RWPE1 (cell line): ENCODE measurements around the gene FAM118B.

Source experiments
- CTCF ChIA-PET: fragments of 350-600 bp; sonication (Branson Sonifier 250); formaldehyde crosslinking; extraction: SDS; loops from one replicate; lab custom pipeline; 2021; lab: Yijun Ruan, JAX
- POLR2A ChIA-PET: fragments of 400-600 bp; formaldehyde crosslinking; extraction: SDS; loops from one replicate; lab custom pipeline; 2020; ENCODE audit warnings: antibody characterized with exemption; ENCODE audit not compliant: low non-redundant PET; lab: Yijun Ruan, JAX
- DNase-seq: peaks from one replicate; pipeline ENCODE4 v3.0.0; 2012; ENCODE audit warnings: low spot score
- H3K27ac ChIP-seq: fragments of 450-650 bp; 2 replicates; pipeline ENCODE4 v1.5.1; 2017
- CTCF ChIP-seq: fragments of 450-650 bp; conservative IDR thresholded peaks from 2 replicates; pipeline ENCODE4 v1.5.1; 2017; ENCODE audit warnings: low read depth, mild to moderate bottlenecking

The FAM118B gene

DNA sequence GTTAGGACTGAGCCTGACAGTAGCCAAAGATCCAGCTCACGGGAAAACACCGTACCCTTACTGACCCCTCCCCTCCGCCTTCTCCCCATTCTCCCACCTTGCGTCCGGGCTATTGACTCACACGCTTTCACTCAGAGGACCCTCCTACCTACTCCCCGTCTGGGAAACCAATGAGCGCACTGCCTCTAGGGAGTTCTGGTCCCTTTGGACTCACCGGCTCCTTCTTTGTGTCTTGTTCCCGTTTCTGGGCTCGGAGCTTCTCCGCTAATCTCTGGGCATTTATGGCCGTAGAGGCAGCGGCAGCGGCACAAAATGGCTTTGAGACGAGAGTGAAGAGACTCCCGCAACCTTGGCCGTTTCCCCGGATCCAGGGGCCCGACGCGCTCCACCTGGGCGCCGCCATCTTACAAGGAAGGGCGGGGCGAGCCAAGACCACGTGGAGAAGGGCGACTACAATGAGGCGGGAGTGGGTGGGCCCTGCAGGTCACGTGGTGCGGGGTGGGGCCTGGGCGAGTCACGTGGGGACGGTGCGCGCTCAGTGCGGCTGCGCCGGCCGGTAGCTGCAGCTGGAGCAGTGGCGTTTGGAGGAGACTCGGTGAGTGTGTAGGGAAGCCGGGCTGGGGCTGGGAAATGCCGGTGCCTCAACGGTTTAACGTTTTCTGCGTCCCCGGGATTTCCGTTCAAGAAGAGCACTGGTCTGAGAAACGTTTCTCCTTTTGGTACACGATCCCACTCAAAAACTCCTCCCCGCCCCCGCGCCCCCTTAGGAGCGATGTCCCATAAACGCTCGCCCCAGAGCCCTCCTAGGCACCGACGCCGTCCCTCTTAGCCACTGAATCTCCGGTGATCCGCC, at the start of gene FAM118B, which contains the start of gene RPUSD4:
TSS of gene FAM118B (plus strand) at position 547 of the 853 bp plus-strand sequence. CDS start 23,220 bp downstream, outside the sequence.
TSS of gene RPUSD4 (minus strand) at position 415 of the 853 bp plus-strand sequence. CDS start at position 403, 12 bp downstream.
- ChIA-PET POLR2A (interaction anchor here (0.9 kb wide), 1 partner anchor 309 kb away, joined by 4 read pairs; the partner anchor contains the start of gene PUS3), CTCF (interaction anchor here (0.5 to 1.2 kb wide), 2 partner anchors 70 to 150 kb away, joined by 4 to 5 read pairs; no protein-coding TSS in a partner anchor)
- peak; percentile 99 for DNase-seq
- peak within 1 kb of the TSS; percentile 67 for H3K27ac ChIP-seq
- no peak for TF ChIP-seq CTCF

- H3K27ac ChIP-seq: peak overlapping the region; percentile 24
- TF ChIP-seq CTCF: no peak
- DNase-seq: no peak
- ChIA-PET CTCF (interaction anchor here (0.7 kb wide), 1 partner anchor 36 kb away, joined by 3 read pairs; no protein-coding TSS in a partner anchor), POLR2A (no interaction called here)
Measured at GRCh38 chr11:126162306-126163030, 49.1 kb upstream of the FAM118B start.

DNA sequence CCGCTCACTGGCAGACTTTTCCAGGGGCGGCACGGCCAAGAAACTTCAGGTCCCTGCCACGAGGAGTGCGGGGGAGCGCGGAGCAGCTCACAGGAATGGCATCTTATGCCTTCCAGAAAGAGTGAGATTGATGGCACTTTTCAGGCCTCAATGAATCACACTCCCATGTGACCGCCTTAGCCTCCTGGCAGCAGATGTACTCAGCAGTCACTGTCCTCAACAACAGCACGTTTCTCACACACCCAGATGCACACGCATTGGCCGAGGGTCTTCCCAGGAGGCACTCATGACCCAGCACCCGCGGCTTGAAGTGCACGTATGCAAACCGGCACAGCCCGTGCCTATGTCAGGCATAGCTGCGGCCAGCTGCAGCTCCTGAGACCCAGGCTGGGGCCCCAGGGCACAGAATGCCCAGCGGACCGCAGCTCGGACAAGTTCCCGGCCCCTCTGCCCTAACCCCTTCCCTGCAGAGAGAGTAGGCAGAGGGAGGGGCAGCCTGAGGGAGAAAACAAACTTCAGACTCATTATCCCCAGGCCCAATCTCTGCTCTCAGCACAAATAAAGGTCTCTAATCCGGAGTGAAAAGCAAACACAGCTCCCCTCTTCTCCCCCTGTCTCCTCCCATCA, 48.4 kb upstream of the FAM118B start:
- ChIA-PET CTCF (interaction anchor here (0.7 to 0.9 kb wide), 2 partner anchors 31 to 35 kb away, joined by 3 read pairs; no protein-coding TSS in a partner anchor), POLR2A (no interaction called here)
- peak; percentile 61 for DNase-seq
- no peak for TF ChIP-seq CTCF
- peak overlapping the region; percentile 24 for H3K27ac ChIP-seq

DNA sequence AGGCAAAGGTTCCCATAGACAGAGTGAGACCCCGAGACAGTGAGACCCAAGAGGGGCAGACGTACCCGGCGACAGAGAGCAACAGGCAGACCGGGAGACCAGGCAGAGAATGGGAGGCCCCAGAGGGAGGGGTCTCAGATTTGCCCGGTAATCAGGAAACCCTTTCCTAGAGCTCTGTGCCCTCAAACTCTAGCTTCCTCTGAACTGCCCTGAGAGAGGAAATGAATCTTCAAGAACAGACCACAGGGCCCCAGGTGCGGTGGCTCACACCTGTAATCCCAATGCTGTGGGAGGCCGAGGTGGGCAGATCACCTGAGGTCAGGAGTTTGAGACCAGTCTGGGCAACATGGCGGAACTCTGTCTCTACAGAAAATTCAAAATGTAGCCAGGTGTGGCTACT, 47.8 kb upstream of the FAM118B start:
- ChIA-PET POLR2A (no interaction called here), CTCF (interaction anchor here (0.9 kb wide), 1 partner anchor 32 kb away, joined by 3 read pairs; no protein-coding TSS in a partner anchor)
- no peak for DNase-seq
- H3K27ac ChIP-seq: no peak overlapping the region
- TF ChIP-seq CTCF: no peak

- TF ChIP-seq CTCF: no peak
- ChIA-PET CTCF (no interaction called here), POLR2A (no interaction called here)
Measured at GRCh38 chr11:126164781-126165180, 46.8 kb upstream of the FAM118B start.

More at GRCh38 chr11:126164781-126165180, 46.8 kb upstream of the FAM118B start:
- no peak overlapping the region for H3K27ac ChIP-seq
- no peak for DNase-seq
